NT2/D1 (cell line): Measurements from ENCODE around the gene PRSS48.
"Not testable (repeated sequence)": the region's sequence is repeated elsewhere in the genome, so short reads cannot be mapped to it uniquely, and the experiment has no call there.

Experiments used
- DNase-seq: peaks from one replicate; pipeline ENCODE4 v3.0.0-alpha.2; 2011; ENCODE audit warnings: low read depth, low spot score
- H3K27me3 ChIP-seq: 2 replicates; pipeline ENCODE4 v1.6.0; 2011; ENCODE audit warnings: mild to moderate bottlenecking; ENCODE audit not compliant: insufficient read length, insufficient read depth
- H3K36me3 ChIP-seq: 2 replicates; pipeline ENCODE4 v1.6.1; 2011; ENCODE audit warnings: mild to moderate bottlenecking, low read length, mixed read lengths; ENCODE audit not compliant: insufficient read depth, insufficient read length
- H3K4me1 ChIP-seq: 2 replicates; pipeline ENCODE4 v1.5.1; 2011; ENCODE audit not compliant: insufficient read depth, insufficient read length
- H3K4me3 ChIP-seq: 2 replicates; pipeline ENCODE4 v1.5.1; 2011; ENCODE audit warnings: low read depth; ENCODE audit not compliant: insufficient read length
- H3K9ac ChIP-seq: 2 replicates; pipeline ENCODE4 v1.6.0; 2011; ENCODE audit warnings: low read depth; ENCODE audit not compliant: insufficient read length
- H3K9me3 ChIP-seq: 2 replicates; pipeline ENCODE4 v1.5.1; 2011; ENCODE audit warnings: mild to moderate bottlenecking, low read length; ENCODE audit not compliant: insufficient read depth
- SUZ12 ChIP-seq: IDR thresholded peaks from 2 replicates; pipeline ENCODE4 v1.6.1; 2011; ENCODE audit not compliant: insufficient read length, insufficient read depth; ENCODE audit errors: extremely low read depth
- YY1 ChIP-seq: IDR thresholded peaks from 2 replicates; pipeline ENCODE4 v1.6.1; 2011; ENCODE audit not compliant: insufficient read length, insufficient read depth
- ZNF274 ChIP-seq: IDR thresholded peaks from 2 replicates; pipeline ENCODE4 v1.6.1; 2011; ENCODE audit warnings: mild to moderate bottlenecking, low read depth, low read length

The PRSS48 gene

GRCh38 chr4:151260526-151260925 lies 16.4 kb upstream of the PRSS48 start:
- Histone ChIP-seq H3K27me3 (no peaks in the 10 kb centered on the region), H3K36me3 (no peaks in the 10 kb centered on the region), H3K9me3 (peaks cover 11% of the 10 kb centered on the region; the same call in 1 of the 2 replicates), H3K4me1 (no peaks in the 10 kb centered on the region), H3K4me3 (no peak overlapping the region), H3K9ac (no peak overlapping the region)
- TF ChIP-seq SUZ12 (no peak), ZNF274 (no peak), YY1 (no peak)
- DNase-seq = no peak

GRCh38 chr4:151263455-151263854 lies 13.5 kb upstream of the PRSS48 start:
- Histone ChIP-seq H3K36me3 (no peaks in the 10 kb centered on the region), H3K9ac (no peak overlapping the region), H3K27me3 (no peaks in the 10 kb centered on the region), H3K9me3 (no peaks in the 10 kb centered on the region), H3K4me3 (no peak overlapping the region), H3K4me1 (no peaks in the 10 kb centered on the region)
- DNase-seq = no peak
- TF ChIP-seq YY1 (no peak), ZNF274 (no peak), SUZ12 (no peak)

- H3K36me3 ChIP-seq = no peaks in the 10 kb centered on the region
- H3K4me3 ChIP-seq = no peak overlapping the region
Measured at GRCh38 chr4:151266497-151266896, 10.5 kb upstream of the PRSS48 start.

DNA sequence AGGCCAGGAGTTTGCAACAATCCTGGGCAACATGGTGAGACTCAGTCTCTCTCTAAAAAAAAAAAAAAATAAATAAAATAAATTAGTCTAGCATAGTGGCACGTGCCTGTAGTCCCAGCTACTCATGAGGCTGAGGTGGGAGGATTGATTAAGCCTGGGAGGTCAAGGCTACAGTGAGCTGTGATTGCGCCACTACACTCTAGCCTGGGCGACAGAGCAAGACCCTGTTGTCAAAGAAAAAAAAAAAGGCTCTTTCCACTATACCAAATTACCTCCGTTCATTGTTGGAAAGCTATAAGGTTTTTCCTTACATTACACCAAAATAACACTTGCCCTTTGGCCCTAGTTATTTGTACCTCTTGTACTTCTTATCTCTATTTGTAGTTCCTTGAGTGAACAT lies 9.9 kb upstream of the PRSS48 start:
- TF ChIP-seq YY1 = no peak
- no peak for TF ChIP-seq SUZ12
- TF ChIP-seq ZNF274 = no peak
- no peaks in the 10 kb centered on the region for H3K36me3 ChIP-seq
- no peaks in the 10 kb centered on the region for H3K4me1 ChIP-seq
- no peaks in the 10 kb centered on the region for H3K27me3 ChIP-seq
- no peak overlapping the region for H3K9ac ChIP-seq
- no peak for DNase-seq
- H3K4me3 ChIP-seq = no peak overlapping the region
- H3K9me3 ChIP-seq = no peaks in the 10 kb centered on the region

More at GRCh38 chr4:151266497-151266896, 10.5 kb upstream of the PRSS48 start:
- no peak for DNase-seq
- Histone ChIP-seq H3K9ac (no peak overlapping the region), H3K4me1 (no peaks in the 10 kb centered on the region), H3K27me3 (no peaks in the 10 kb centered on the region), H3K9me3 (no peaks in the 10 kb centered on the region)
- TF ChIP-seq SUZ12 (no peak), YY1 (no peak), ZNF274 (no peak)

GRCh38 chr4:151267822-151268535 lies 9.0 kb upstream of the PRSS48 start:
- no peaks in the 10 kb centered on the region for H3K36me3 ChIP-seq
- no peak for TF ChIP-seq SUZ12
- TF ChIP-seq YY1 = no peak
- no peak for TF ChIP-seq ZNF274
- DNase-seq = no peak
- H3K27me3 ChIP-seq = no peaks in the 10 kb centered on the region
- no peak overlapping the region for H3K9ac ChIP-seq
- H3K4me1 ChIP-seq = no peaks in the 10 kb centered on the region
- H3K9me3 ChIP-seq = no peaks in the 10 kb centered on the region
- H3K4me3 ChIP-seq = no peak overlapping the region

DNA sequence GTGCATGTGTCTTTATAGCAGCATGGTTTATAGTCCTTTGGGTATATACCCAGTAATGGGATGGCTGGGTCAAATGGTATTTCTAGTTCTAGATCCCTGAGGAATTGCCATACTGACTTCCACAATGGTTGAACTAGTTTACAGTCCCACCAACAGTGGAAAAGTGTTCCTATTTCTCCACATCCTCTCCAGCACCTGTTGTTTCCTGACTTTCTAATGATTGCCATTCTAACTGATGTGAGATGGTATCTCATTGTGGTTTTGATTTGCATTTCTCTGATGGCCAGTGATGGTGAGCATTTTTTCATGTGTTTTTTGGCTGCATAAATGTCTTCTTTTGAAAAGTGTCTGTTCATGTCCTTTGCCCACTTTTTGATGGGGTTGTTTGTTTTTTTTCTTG lies 8.1 kb upstream of the PRSS48 start:
- not testable (repeated sequence) for H3K27me3 ChIP-seq, H3K4me3 ChIP-seq, H3K4me1 ChIP-seq, H3K9ac ChIP-seq, DNase-seq, H3K36me3 ChIP-seq, H3K9me3 ChIP-seq

DNA sequence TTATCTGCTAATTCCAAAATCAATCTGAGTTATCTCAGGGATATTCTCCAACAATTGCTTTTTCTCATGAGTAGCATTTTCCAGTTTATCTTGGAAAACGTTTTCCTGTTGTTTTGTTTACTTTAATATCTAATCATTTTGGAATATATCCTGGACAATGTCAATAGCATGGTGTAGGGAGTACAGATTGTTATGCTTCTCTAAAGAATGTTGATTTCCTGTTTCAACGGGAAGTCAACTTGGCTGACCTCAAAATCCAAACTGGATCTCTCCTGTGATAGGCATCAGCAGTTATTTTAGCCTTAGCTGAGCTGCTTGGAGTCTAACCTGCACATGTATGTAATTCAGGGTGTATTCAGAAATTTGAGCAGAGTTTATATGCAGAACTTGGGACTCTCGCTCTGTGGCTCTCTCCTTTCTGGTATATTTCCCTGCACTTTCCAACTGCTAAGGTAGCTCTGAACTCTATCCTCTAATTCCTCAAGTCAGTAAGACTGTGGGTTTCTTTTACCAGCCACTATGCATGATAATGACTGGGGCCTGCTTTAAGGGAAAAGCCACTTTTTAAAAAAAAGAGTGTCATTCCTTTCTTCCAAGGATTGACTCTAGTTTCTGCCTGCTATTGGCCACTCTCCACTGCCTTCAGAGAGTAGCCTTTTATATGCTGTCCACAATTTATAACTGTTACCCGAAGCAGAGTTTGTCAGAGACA lies 7.7 kb downstream of the PRSS48 start:
- Histone ChIP-seq H3K27me3 (no peaks in the 10 kb centered on the region), H3K4me3 (no peak overlapping the region), H3K9ac (no peak overlapping the region), H3K36me3 (no peaks in the 10 kb centered on the region), H3K9me3 (no peaks in the 10 kb centered on the region; the same call in 1 of the 2 replicates), H3K4me1 (no peaks in the 10 kb centered on the region)
- no peak for TF ChIP-seq YY1
- no peak for TF ChIP-seq ZNF274
- no peak for TF ChIP-seq SUZ12
- peak; percentile 46 for DNase-seq

DNA sequence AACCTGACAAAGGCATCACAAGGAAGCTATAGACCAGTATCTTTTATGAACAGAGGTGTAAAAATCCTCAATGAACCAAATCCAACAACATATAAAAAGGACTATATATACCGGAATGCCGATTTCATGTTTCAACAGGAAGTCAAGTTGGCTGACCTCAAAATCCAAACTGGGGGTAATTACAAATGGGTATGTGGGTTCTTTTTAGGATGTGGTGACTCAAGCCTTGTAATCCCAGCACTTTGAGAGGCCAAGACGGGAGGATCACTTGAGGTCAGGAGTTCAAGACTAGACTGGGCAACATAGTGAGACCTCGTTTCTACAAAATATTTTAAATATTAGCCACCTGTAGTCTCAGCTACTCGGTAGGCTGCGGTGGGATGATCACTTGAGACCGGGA lies 10.4 kb downstream of the PRSS48 start:
- Histone ChIP-seq H3K9me3 (no peaks in the 10 kb centered on the region; the same call in 1 of the 2 replicates), H3K36me3 (no peaks in the 10 kb centered on the region), H3K27me3 (no peaks in the 10 kb centered on the region), H3K4me1 (no peaks in the 10 kb centered on the region), H3K9ac (no peak overlapping the region), H3K4me3 (no peak overlapping the region)
- DNase-seq = no peak
- no peak for TF ChIP-seq YY1
